PC-9 (cell line): ENCODE data around the gene GPX4.

ENCODE experiments used
- CTCF ChIP-seq: fragments of 200-600 bp; sonication (generic); conservative IDR thresholded peaks from 2 replicates; pipeline ENCODE4 v1.6.1; 2017; ENCODE audit warnings: mixed run types, antibody characterized with exemption, mild to moderate bottlenecking, moderate library complexity
- EZH2 ChIP-seq: fragments of 200-600 bp; sonication (generic); IDR thresholded peaks from 2 replicates; pipeline ENCODE4 v1.8.0; 2017; ENCODE audit warnings: antibody characterized with exemption, low read depth

GRCh38 chr19:1093811-1094553 is 9.8 kb upstream of the GPX4 start:
- TF ChIP-seq CTCF (no peak), EZH2 (no peak)
